ENCODE measurements around the gene ZNF784. TPM values are rescaled to one million over a fixed set of nuclear protein-coding genes. Genes with fewer than 3 reads are reported as not detected.
A peak's percentile ranks its signal among the peaks of the same experiment; 100 is the strongest.

The ZNF784 gene
- total and polyA plus RNA-seq, 10 of the 15 experiments (the other 5 are each of a cell fraction or from before 2014, with no cell fraction given): 0.10 to 5.2 (median 1.8) TPM

DNA sequence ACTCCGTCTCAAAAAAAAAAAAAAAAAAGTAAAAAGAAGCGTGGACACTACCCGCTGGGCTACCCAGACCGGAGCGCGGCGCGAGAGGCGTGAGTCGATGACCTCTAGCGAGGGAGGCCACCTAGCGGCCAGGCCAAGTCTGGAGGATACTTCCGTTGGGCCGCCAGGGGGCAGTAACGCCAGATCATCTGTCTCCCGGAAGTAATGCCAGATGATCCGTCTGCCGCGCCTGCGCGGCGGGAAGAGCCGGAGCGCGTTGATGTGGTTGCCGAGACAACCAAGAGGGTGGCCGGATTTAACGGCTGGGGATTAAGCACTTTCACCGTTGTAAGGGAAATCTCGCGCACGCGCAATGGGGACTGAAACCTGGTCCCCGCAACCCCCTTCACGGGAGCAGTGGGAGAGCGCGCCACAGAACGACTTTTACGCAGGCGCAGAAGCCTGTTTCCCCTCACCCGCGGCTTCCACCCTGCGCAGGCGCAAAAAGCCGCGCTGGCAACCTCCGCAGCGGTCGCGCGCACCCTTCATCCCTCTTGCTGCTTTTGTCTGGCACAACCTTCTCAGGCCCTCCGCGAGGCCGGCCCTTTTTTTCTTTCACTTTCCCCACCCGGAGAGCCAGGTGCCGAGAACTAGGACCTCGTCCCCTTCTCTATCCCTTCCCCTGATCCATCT, 29.4 kb upstream of the ZNF784 start (continued):
- peak; percentile 89 for TF ChIP-seq NR2F1 (conservative IDR thresholded peaks at IDR 0.05)
- TF ChIP-seq, protein P1, sequence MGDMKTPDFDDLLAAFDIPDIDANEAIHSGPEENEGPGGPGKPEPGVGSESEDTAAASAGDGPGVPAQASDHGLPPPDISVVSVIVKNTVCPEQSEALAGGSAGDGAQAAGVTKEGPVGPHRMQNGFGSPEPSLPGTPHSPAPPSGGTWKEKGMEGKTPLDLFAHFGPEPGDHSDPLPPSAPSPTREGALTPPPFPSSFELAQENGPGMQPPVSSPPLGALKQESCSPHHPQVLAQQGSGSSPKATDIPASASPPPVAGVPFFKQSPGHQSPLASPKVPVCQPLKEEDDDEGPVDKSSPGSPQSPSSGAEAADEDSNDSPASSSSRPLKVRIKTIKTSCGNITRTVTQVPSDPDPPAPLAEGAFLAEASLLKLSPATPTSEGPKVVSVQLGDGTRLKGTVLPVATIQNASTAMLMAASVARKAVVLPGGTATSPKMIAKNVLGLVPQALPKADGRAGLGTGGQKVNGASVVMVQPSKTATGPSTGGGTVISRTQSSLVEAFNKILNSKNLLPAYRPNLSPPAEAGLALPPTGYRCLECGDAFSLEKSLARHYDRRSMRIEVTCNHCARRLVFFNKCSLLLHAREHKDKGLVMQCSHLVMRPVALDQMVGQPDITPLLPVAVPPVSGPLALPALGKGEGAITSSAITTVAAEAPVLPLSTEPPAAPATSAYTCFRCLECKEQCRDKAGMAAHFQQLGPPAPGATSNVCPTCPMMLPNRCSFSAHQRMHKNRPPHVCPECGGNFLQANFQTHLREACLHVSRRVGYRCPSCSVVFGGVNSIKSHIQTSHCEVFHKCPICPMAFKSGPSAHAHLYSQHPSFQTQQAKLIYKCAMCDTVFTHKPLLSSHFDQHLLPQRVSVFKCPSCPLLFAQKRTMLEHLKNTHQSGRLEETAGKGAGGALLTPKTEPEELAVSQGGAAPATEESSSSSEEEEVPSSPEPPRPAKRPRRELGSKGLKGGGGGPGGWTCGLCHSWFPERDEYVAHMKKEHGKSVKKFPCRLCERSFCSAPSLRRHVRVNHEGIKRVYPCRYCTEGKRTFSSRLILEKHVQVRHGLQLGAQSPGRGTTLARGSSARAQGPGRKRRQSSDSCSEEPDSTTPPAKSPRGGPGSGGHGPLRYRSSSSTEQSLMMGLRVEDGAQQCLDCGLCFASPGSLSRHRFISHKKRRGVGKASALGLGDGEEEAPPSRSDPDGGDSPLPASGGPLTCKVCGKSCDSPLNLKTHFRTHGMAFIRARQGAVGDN (IDR thresholded peaks at IDR 0.05): no peak; the same call in 1 of the 2 replicates
- TF ChIP-seq TAF1 (IDR thresholded peaks at IDR 0.05; ENCODE audit: borderline replicate concordance, low read depth, low read length): peak; percentile 65; the same call in 1 of the 2 replicates
- TF ChIP-seq WRNIP1 (IDR thresholded peaks at IDR 0.05; ENCODE audit: borderline replicate concordance, low read depth, low read length): no peak
- TF ChIP-seq, protein P2, sequence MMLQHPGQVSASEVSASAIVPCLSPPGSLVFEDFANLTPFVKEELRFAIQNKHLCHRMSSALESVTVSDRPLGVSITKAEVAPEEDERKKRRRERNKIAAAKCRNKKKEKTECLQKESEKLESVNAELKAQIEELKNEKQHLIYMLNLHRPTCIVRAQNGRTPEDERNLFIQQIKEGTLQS (IDR thresholded peaks at IDR 0.05; ENCODE audit: borderline replicate concordance, extremely low read depth, low read depth, low read length): peak; percentile 68; the same call in 1 of the 2 replicates
- TF ChIP-seq TARDBP (IDR thresholded peaks at IDR 0.05; ENCODE audit: borderline replicate concordance): no peak
- TF ChIP-seq RB1 (IDR thresholded peaks at IDR 0.05; ENCODE audit: borderline replicate concordance): peak; percentile 91
- no peak for TF ChIP-seq RAD51 (IDR thresholded peaks at IDR 0.05)
- TF ChIP-seq RBBP5 (conservative IDR thresholded peaks at IDR 0.05): no peak
- TF ChIP-seq, protein P3, sequence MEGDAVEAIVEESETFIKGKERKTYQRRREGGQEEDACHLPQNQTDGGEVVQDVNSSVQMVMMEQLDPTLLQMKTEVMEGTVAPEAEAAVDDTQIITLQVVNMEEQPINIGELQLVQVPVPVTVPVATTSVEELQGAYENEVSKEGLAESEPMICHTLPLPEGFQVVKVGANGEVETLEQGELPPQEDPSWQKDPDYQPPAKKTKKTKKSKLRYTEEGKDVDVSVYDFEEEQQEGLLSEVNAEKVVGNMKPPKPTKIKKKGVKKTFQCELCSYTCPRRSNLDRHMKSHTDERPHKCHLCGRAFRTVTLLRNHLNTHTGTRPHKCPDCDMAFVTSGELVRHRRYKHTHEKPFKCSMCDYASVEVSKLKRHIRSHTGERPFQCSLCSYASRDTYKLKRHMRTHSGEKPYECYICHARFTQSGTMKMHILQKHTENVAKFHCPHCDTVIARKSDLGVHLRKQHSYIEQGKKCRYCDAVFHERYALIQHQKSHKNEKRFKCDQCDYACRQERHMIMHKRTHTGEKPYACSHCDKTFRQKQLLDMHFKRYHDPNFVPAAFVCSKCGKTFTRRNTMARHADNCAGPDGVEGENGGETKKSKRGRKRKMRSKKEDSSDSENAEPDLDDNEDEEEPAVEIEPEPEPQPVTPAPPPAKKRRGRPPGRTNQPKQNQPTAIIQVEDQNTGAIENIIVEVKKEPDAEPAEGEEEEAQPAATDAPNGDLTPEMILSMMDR (IDR thresholded peaks at IDR 0.05 in 2 of 3, conservative IDR thresholded peaks at IDR 0.05 in 1 of 3; ENCODE audit: control insufficient read depth in 2 of 3, extremely low read depth in 1 of 3, insufficient read depth in 1 of 3, low read depth in 3 of 3, low read length in 3 of 3): peak; percentile 100; a peak in 5 of 6 replicates
- TF ChIP-seq CBFB (IDR thresholded peaks at IDR 0.05; ENCODE audit: low read depth): no peak
- no peak for TF ChIP-seq JUND (IDR thresholded peaks at IDR 0.05; ENCODE audit: low read depth, low read length)
- peak; percentile 88; the same call in 1 of the 2 replicates for TF ChIP-seq PML (IDR thresholded peaks at IDR 0.05; ENCODE audit: low read length)
- peak; percentile 88 for TF ChIP-seq SIN3A (IDR thresholded peaks at IDR 0.05; ENCODE audit: low read depth, low read length)
- 0 out of 2 replicates have a peak, but pooled peaks have one; percentile 29 for TF ChIP-seq BCL11A (IDR thresholded peaks at IDR 0.05; ENCODE audit: low read depth, low read length)
- peak; percentile 80 for TF ChIP-seq POLR2A (IDR thresholded peaks at IDR 0.05; ENCODE audit: low read depth, low read length)
- no peak for TF ChIP-seq JUNB (IDR thresholded peaks at IDR 0.05)
- TF ChIP-seq RCOR1 (conservative IDR thresholded peaks at IDR 0.05; ENCODE audit: low read depth, low read length): no peak
- peak; percentile 59 to 72 for TF ChIP-seq BHLHE40 (IDR thresholded peaks at IDR 0.05; ENCODE audit: borderline replicate concordance in 1 of 2, low read depth in 2 of 2, low read length in 1 of 2)
- TF ChIP-seq CHD4 (IDR thresholded peaks at IDR 0.05): no peak
- no peak for TF ChIP-seq NFYB (IDR thresholded peaks at IDR 0.05; ENCODE audit: insufficient read depth, low read depth, low read length)
- TF ChIP-seq CHD1 (IDR thresholded peaks at IDR 0.05; ENCODE audit: low read depth, low read length): no peak
- no peak for TF ChIP-seq USF2 (IDR thresholded peaks at IDR 0.05; ENCODE audit: borderline replicate concordance, low read depth, low read length)
- TF ChIP-seq STAT3 (IDR thresholded peaks at IDR 0.05; ENCODE audit: low read depth, low read length): peak; percentile 34; the same call in 1 of the 2 replicates
- no peak for TF ChIP-seq HDAC2 (IDR thresholded peaks at IDR 0.05)
- TF ChIP-seq POLR2AphosphoS2 (IDR thresholded peaks at IDR 0.05; ENCODE audit: low read depth, low read length): no peak
